HG03045 (cell line): ENCODE results near the gene OBP2A.

Source experiments
- ATAC-seq: cut with Tn5 transposase; IDR thresholded peaks from one replicate; pipeline ENCODE4 v1.9.1; 2021; ENCODE audit warnings: mild to moderate bottlenecking, moderate library complexity; ENCODE audit not compliant: unreplicated experiment

OBP2A gene

GRCh38 chr9:135575995-135576631 lies 30.2 kb downstream of the OBP2A start:
- no peak for ATAC-seq

GRCh38 chr9:135577256-135577655 lies 31.3 kb downstream of the OBP2A start:
- no peak for ATAC-seq

GRCh38 chr9:135579356-135579755 lies 33.4 kb downstream of the OBP2A start:
- ATAC-seq, result no peak

GRCh38 chr9:135579889-135580660 lies 34.1 kb downstream of the OBP2A start:
- ATAC-seq, result no peak

GRCh38 chr9:135580664-135581380 lies 34.9 kb downstream of the OBP2A start:
- no peak for ATAC-seq

- ATAC-seq, result no peak
These were observed 35.9 kb downstream of the OBP2A start for GRCh38 chr9:135581636-135582426.

GRCh38 chr9:135582541-135582940 lies 36.6 kb downstream of the OBP2A start:
- ATAC-seq, result no peak

GRCh38 chr9:135582966-135583687 lies 37.2 kb downstream of the OBP2A start:
- no peak for ATAC-seq

GRCh38 chr9:135583688-135584011 lies 37.7 kb downstream of the OBP2A start:
- no peak for ATAC-seq

- ATAC-seq, result no peak
These were observed 38.4 kb downstream of the OBP2A start for GRCh38 chr9:135584371-135584770.

GRCh38 chr9:135584934-135585333 lies 39.0 kb downstream of the OBP2A start:
- ATAC-seq, result no peak

- no peak for ATAC-seq
These were observed 40.7 kb downstream of the OBP2A start for GRCh38 chr9:135586601-135587109.

GRCh38 chr9:135587658-135588057 lies 41.7 kb downstream of the OBP2A start:
- ATAC-seq, result no peak

GRCh38 chr9:135588371-135588770 lies 42.4 kb downstream of the OBP2A start:
- ATAC-seq, result no peak

GRCh38 chr9:135588886-135589595 lies 43.1 kb downstream of the OBP2A start:
- no peak for ATAC-seq

GRCh38 chr9:135589596-135590485 lies 43.9 kb downstream of the OBP2A start:
- ATAC-seq, result no peak

- ATAC-seq, result no peak
These were observed 44.7 kb downstream of the OBP2A start for GRCh38 chr9:135590486-135591079.
